LHCN-M2 (cell line): ENCODE data around the gene ELFN2. TPM values are rescaled to one million over a fixed set of nuclear protein-coding genes. Genes with fewer than 3 reads are reported as not detected.

ENCODE experiments used
- DNase-seq: peaks from one replicate; pipeline ENCODE4 v3.0.0-alpha.2; 2012; ENCODE audit warnings: low read depth
- total RNA-seq: library from RNA; depleted of rRNA; stranded (reverse); fragments of >200 nt; gene quantifications from 2 replicates; pipeline ENCODE4 v1.2.3, GENCODE V29; 2014

ELFN2 gene
- total RNA-seq, 1 experiment from 2014 or later = 0.17 TPM

DNA sequence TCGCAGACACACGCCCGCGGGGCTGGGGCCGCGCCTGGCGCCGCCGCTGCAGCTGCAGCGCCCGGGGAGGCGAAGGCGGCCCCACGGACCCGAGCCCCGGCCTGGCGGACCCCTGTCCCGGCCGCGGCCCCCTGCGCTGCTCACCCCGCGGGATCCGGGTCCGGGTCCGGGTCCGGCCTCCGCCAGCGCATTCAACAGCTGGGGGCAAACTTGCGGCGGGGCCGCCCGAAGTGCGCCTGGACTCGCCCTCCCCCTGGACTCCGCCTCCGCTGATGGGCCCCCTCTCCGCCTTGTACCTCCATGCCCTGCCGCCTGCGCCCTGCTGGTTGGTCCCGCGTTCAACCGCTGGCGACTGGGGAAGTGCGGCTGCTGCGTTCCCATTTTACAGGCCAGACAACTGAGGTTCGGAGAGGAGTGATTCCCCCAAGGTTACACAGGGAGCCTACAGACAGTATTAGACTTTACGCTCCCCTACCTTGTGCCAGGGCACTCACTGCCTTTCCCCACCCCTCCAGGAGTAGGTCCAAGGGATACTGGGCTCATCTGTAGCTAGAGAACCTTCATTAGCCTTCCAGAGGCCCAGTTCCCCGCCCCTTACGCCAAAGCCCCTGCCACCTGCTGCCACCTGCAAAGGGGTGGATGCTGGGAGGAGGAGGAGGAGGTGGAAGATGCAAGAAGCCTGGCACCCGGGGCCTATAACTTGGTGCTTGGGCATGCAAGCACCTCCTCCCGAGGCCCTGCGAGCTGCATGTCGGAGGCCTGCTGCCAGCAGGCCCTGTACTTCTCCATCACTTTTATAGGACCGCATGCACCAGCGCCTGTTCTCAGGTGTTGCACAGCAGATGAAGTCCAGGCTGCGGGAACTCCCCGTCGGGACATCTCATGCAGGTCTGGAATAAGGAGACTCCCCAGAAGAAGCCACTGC lies 694 bp upstream of the ELFN2 start:
- DNase-seq = no peak

DNA sequence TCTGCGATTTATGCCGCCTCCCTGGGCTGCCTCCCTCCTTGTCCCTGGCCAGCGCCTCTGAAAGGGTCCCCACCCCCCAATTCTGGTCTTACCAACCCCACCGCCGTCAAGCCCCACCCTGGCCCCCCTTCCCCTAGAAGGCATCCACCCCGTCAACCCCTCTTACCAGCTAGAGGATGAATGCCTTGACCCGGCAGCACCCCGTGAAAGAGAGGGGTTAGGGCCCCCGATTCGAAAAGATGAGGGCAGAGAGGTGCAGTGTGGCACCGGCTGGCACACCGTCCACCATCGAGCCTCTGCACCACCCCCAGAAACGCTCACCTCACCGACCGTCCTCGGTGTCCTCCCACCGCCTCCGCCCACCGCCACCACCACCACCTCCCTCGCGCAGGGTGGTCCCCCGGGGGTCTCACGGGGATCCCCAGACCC lies 559 bp downstream of the ELFN2 start:
- no peak for DNase-seq

DNA sequence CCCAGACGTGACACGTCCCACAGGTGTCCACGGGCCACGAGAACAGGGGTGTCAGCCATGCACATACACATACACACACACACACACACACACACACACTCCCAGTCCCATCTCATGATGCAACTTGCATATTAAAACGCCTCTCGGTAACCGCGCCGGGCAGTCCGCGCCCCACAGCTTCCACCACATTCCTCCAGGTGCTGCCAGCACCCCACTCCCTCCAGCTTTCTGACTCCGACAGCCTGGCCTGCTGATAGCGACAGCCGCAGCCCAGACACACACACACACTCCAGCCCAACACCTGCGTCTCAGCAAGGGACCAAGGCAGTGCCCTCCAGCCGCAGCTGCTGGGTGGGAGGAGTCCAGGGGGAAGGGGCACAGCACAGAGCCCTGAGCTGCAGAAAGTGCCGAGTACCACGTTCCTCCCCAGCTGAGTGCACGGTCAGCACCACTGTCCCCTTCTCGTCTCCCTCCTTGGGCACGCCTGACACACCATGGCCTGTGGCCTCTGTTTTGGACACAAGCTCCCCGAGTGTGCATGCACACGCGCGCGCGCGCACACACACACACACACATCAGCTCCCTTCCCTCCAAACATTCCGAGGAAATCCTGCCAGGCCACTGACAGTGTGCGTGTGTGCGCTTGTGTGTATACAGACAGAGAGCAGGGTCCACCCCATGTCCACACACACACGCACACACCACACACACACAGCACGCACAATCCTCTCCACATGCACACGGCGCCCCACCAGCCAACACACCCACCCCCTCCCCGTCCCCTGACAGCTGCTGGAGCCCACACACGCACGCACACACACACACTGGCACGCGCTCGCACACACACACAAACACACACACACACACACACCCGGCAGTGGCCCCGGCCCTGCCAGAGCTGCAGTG lies 1.2 kb downstream of the ELFN2 start:
- peak; percentile 28 for DNase-seq

DNA sequence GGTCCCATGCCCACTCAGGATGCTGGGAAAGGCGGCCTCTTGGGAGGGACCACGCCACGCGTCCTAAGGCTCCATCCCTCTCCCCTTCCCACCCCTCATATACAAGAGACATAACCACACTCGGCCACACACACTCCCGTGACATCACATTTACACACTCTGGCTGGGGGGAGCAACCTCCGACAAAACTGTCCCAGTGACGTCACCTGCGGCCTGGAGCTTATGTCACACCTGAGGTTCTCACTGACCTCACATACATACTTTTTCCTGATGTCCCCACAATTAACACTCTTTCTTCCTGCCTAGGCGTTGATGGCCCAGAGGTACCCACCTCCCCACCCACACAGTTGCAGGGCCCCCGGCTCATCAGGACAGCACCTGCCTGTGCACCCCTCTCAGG lies 1.9 kb downstream of the ELFN2 start:
- no peak for DNase-seq

DNA sequence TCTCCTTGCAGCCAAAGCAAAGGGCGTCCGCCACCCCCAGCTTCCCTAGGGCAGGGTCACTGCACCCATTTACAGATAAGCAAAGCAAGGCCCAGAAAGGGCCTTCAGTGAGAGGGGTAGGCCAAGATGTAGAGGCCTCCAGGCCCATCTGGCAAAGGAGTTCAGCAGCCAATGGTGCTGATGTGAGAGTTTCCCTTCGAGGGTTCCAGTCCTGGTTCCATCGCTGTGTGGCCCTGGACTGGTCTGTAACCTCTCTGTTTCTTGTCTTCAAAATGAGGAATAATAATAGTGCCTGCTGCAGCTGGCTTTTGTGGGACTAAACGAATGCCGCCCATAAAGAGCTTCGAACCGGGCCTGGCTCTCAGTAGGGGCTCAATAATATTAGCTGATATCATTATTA lies 4.0 kb downstream of the ELFN2 start:
- no peak for DNase-seq

DNA sequence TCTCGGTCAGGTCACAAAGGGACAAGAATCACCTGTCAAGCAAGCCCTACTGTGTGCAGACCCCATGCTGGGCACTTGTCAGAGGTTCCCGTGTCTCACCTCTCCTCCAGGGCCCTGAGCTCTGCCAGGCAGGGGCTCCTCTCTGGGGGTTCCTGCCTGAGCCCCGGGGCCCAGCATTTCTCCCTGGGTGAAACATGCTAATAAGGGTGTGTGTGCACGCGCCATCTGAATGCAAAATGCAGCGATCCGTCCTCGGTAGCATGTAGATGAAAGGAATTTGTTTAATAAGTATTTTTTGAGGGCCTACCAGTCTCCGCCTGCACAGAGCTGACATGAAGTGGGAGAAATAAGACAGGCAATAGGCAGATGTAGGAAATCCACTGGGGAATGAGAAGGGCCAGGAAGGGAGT lies 5.8 kb downstream of the ELFN2 start:
- no peak for DNase-seq

DNA sequence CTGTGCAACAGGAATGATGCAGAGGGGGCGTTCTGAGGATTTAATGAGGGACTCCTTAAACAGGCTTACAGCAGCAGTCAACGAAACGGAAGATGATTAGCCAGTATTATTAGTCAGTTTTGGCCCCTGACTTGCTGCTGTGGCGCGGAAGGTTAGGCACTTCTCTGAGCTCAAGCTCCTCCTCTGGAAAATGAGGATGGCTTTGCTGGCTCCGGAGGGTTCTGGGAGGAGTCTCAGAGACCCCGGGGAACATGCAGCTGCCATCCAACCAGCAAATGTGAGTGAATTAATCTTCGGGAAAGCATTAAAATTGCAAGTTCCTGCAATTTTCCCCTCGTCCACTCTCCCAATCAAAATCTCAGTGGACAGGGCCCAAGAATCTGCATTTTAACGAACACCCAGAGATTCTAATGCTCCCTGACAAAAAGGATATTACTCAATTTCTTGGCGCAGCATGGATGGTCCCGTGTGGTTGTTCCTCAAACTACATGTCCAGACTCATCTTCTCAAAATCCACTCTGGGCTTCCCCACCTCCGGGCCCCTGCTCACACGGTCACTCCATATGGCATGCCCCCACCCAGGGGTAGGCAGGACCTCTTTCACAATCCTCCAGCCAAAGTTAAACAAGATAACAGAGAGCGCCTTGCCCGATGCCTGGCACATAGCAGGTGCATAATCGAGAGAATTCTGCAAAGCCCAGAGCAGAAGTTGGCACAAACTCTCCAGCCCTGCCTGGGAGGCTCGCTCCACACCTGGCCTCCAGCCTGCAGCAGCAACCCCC lies 6.4 kb downstream of the ELFN2 start:
- DNase-seq = peak; percentile 11

DNA sequence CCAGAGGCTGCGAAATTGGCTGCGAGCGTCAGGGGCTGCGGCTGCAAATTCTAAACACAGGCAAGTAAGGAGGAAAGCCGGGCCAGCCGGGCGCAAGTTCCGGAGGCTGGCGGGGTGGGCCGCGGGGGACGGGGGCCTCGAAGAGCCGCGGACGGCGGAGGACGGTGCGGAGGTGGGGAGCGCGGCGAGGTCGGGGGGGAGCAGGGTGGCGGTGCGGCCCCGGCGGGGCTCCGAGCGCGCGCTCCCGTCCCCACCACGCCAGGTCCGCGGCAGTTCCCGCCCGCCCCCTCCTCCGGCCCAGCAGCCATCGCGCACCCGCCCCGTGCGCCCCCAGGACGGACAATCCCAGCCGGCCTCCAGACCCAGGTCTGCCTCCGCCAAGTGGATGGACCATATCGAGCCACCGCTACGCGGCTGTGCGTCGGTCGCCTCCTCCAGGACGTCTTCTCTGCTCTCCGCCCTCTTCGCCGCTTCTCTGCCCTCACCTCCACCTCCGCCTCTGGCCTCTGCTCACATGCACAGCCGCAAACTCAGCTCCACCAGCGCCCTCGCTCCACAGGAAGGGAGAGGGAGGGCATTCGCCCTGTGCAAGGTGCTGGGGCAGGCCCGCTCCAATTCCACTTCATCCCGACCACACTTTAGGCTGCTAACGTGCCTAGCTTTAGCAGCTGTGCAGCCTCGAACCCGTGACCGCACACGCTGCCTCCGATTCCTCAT lies 7.2 kb downstream of the ELFN2 start:
- no peak for DNase-seq

DNA sequence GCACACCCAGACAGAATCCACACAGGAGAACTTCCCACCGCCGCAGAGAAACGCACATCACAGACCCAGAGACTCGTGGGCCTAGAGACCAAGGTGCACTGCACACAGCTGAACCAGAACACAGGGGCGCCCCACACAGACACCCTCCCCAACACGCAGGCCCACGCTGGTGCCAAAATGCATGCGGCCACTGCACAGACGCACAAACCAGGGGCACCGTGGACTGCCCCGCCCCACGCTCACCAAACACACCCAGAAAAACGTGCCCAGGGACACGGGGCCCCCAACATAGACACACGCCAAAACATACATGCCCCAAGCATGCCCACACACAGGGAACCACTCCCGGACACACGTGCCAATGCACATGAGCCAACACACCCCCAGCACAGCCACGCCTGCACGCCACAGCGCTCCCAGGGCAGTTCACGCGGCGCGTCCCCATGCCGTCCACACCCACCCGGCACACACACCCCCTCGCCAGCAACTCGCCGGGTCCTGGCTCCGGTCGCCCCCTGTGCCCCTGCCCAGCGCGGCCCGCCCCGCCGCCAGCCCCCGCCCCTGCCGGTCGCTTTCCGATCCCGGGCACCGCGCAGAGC lies 7.8 kb downstream of the ELFN2 start:
- DNase-seq = no peak

DNA sequence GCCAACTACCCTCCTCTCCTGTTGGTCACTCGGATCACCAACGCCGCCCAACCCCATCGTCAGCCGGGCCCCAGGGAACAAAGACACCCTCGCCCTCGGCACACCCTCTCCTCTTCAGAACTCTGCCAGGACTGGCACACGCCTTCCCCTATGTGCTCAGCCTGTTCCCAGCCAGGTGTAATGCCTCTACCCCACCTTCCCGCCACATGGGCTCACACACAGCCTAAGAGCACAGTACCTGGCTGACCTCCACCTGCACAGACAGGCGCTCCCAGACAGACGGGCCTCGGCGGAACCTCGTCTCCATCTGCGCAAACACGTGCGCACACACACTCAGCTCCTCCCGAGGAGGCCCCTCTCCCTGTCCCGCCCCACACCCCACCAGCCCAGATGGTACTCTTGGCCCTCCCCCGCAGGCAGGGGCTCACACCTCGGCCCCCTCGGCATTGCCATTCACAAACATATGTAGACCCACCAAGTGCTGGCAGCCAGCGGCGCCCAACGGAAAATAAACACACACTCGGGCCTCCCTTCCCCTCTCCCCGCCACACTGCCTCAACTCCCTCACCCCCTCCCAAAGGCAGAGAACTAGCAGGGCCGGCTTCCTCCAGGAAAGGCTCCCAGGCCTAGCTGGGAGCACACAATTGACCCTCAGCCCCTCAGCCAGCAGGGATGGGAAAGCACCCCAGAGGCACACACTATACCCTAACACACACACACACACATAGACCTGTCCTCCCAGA lies 8.5 kb downstream of the ELFN2 start:
- no peak for DNase-seq

DNA sequence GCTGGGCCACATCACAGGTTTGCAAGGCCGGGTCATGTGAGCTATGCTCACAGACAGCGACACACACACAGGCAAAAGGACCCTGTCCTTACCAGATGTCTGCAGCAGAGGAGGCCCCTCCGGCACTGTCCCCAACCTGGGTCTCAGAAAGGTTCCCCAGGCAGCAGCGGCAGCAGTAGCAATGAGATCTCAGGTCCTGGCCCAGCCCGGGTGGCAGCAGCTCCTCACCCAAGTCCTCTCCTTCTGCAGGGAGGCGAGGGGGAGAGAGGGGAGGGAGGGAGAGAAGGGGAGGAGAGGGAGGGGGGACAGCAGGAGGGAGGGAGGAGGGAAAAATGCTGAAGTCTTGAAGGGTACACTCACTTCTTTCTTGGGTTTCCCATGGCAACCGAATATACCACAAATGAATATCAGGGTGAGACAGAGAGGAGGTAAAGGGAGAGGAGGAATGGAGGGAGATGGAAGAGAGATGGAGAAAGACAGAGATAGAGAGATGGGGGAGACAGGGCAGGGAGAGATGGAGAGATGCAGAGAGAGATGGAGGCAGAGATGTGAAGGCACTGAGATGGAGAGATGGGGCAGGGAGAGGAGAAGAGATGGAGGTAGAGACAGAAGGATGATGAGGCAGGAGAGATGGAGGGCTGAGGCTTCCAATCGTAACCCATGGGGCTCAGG lies 9.5 kb downstream of the ELFN2 start:
- no peak for DNase-seq

DNA sequence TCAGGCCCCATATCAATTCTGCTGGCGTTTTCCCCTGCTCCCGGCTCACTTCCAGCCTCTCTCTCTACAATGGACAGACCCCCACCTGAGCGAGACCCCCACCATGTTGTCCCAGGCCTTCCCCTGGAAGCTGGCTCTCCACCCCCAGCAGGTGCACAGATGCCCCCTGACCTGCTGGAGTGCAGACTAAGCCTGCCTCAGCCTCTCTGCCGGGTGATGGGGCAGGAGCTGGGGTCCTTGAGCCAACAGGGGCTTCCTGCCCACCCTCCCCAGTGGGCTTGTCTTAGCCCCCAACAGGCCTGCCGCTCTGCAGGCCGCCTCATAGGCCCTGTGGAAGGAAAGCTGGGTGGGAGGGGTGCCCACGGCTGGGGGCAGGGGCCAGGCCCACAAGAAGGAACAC lies 10.0 kb downstream of the ELFN2 start:
- DNase-seq = no peak

DNA sequence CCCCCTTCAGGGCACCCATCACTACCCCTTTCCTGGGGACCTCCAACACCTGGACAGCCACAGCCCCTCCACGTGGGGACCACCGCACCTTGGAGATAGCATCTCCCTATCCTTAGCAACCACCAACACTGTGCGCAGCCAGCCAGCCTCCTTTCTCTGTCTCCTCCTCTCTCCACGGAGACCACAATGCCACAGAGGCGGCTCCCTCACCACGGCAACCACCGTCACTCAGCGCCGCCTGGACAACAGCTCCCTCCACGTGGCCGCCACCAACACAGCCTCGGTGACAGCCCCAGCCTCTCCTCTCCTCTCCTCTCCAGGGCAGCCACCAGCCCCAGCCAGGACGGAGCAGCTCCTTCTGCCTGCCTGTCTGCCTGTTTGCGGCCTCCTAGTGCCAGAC lies 10.5 kb downstream of the ELFN2 start:
- no peak for DNase-seq

DNA sequence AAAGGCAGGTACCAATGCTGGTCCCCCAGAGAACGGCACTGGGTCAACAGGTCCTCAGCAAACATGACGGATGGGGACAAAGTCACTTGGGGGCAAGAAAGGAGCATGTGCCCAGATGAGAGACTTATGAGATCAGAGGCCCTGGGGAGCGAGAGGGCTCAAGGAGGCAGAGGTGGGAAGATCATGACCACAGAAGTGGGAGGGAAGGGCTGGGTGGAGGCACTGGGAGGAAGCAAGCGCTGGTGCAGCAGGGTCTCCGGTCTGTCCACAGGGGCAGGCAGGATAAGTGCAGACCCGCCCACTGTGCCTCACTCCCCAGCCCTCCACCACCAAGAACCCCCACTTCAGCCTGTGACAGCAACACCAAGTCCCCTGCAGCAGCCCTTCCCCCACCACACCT lies 10.9 kb downstream of the ELFN2 start:
- DNase-seq = no peak

DNA sequence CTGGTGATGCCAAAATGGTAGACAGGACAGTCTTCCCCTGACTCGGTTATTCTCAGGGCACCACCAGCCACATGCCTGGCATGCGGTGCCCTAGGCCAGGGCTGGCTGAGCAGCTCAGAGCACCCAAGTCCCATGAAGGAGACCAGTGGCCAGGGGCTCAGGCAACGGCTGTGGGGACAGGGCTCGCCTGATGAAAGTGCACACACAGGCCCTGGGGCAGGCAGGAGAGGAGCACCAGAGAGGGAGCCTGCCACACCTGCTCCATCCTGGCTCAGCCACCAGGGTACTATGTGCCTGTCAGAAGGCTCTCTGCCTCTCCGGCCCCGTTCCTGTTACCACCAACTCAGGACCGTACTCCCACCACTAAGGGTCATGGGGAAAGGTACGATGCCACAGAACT lies 12.1 kb downstream of the ELFN2 start:
- DNase-seq = no peak

DNA sequence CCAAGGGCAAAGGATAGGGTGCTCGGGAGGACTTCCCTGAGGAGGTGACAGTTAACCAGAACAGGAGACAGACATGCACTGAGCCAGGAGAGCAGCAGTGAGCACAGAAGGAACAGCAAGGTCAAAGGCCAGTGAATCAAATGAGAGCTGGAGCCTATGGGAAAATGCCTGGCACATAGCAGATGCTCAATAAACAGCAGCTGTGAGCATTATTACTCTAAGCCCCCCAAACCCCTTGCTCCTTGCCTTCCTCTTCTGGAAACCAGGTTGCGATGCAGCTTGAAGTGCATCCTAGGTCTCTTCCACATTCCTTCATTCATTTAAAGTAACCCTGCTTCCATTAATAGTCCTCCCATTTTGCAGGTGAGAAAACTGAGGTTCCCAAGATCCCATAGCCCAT lies 13.0 kb downstream of the ELFN2 start:
- DNase-seq = no peak

DNA sequence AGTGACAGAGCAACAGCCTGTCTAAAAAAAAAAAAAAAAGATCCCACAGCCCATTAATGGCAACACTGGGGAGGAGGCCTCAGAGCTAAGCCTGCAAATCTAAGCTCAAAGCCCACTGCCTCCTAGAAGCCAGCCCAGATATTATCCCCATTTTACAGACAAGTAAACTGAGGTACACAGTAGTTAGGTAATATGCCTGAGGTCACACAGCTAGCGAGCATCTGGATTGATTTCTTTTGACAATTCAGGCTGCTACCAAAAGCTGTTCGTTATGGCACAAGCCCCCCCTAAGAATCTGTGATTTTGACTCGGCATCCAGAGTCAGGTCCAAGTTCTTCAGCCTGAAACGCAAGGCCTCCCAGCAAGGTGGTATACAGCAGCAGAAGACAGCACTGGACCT lies 13.7 kb downstream of the ELFN2 start:
- DNase-seq = no peak

DNA sequence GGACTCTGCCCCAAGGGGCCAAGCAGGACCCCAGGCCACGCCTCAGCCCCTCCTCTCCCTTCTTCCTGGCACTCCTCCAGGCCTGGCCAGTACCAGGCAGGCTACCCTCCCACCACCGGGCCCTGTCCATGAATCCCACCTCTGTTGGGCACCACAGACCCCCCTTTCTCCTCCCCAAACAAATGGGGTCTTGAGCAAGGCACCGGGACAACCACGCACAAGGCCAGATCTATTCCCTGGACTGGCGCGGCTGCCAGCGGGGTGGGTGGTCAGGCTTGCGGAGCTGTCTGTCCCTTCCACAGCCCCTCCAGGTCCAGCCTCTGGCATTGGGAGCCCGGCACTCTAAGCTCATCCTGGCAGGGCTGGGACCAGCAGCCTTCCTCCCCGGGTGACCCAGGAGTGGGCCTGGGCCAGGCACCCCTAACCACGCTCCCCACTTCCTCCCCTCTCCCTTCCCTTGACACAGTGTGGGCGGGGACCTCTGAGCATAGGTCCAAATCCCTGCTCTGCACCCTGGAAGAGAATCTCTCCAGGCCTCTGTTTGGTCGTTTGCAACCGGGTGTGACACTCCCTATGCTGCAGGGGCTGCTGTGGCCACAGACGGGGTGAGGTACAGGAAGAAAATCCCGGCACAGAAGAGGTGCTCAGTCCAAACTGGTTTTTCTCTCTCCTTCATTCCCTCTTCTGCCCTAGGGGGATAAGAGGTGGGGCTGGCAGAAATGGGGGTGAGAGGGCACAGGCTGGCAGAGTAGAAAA lies 14.6 kb downstream of the ELFN2 start:
- DNase-seq = no peak

DNA sequence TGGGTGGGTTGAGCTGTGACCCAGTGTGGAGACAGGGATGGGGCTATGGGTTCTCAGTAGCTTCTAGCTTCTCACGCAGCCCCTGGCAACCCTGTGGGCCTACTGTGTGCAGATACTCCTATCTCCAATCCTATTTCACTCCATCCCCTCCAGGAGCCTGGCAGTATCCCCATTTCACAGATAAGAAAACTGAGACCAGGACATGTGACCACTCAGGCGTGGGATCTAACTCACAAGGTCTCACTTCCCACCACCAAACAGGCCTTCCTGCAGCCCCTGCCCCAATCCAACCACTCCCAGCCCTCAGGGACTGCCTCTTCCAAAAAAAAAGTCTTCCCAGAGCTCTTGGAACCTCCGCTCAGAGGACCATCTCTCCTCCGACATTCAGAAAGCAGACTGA lies 15.6 kb downstream of the ELFN2 start:
- no peak for DNase-seq
